ENCODE measurements around the gene LTO1.
A peak's percentile ranks its signal among the peaks of the same experiment; 100 is the strongest.

Gene LTO1

GRCh38 chr11:69707176-69707575 is 32.0 kb upstream of the LTO1 start:
- no peak overlapping the region for H3K4me3 ChIP-seq (ENCODE audit: low read depth, low read length)
- H3K4me1 ChIP-seq (ENCODE audit: control insufficient read depth, insufficient read depth, low read length): peaks cover 4% of the 10 kb centered on the region
- H3K9ac ChIP-seq (ENCODE audit: low read depth, low read length): no peak overlapping the region
- H3K27me3 ChIP-seq (ENCODE audit: control insufficient read depth, insufficient read depth, low read length): peaks cover 28% of the 10 kb centered on the region
- H3K9me3 ChIP-seq (ENCODE audit: control insufficient read depth, insufficient read depth, low read length): no peaks in the 10 kb centered on the region
- no peaks in the 10 kb centered on the region for H3K36me3 ChIP-seq (ENCODE audit: control insufficient read depth, insufficient read depth, low read length)

- peak overlapping the region; percentile 49 for H3K4me3 ChIP-seq (ENCODE audit: low read depth, low read length)
- H3K36me3 ChIP-seq (ENCODE audit: control insufficient read depth, insufficient read depth, low read length): no peaks in the 10 kb centered on the region
- no peaks in the 10 kb centered on the region for H3K9me3 ChIP-seq (ENCODE audit: control insufficient read depth, insufficient read depth, low read length)
- H3K9ac ChIP-seq (ENCODE audit: low read depth, low read length): no peak overlapping the region
- H3K4me1 ChIP-seq (ENCODE audit: control insufficient read depth, insufficient read depth, low read length): peaks cover 8% of the 10 kb centered on the region
- peaks cover 28% of the 10 kb centered on the region for H3K27me3 ChIP-seq (ENCODE audit: control insufficient read depth, insufficient read depth, low read length)
These were observed 31.0 kb upstream of the LTO1 start for GRCh38 chr11:69705901-69706787.

- Histone ChIP-seq H3K4me1 (ENCODE audit: control insufficient read depth, insufficient read depth, low read length) (peaks cover 14% of the 10 kb centered on the region), H3K27me3 (ENCODE audit: control insufficient read depth, insufficient read depth, low read length) (peaks cover 28% of the 10 kb centered on the region), H3K9me3 (ENCODE audit: control insufficient read depth, insufficient read depth, low read length) (no peaks in the 10 kb centered on the region), H3K36me3 (ENCODE audit: control insufficient read depth, insufficient read depth, low read length) (no peaks in the 10 kb centered on the region), H3K4me3 (ENCODE audit: low read depth, low read length) (peak overlapping the region; percentile 49), H3K9ac (ENCODE audit: low read depth, low read length) (no peak overlapping the region)
These were observed 30.2 kb upstream of the LTO1 start for GRCh38 chr11:69705351-69705811.

GRCh38 chr11:69704508-69705253 is 29.5 kb upstream of the LTO1 start:
- H3K4me1 ChIP-seq (ENCODE audit: control insufficient read depth, insufficient read depth, low read length): peaks cover 17% of the 10 kb centered on the region
- H3K9me3 ChIP-seq (ENCODE audit: control insufficient read depth, insufficient read depth, low read length): no peaks in the 10 kb centered on the region
- peaks cover 28% of the 10 kb centered on the region for H3K27me3 ChIP-seq (ENCODE audit: control insufficient read depth, insufficient read depth, low read length)
- H3K4me3 ChIP-seq (ENCODE audit: low read depth, low read length): peak overlapping the region; percentile 55
- no peaks in the 10 kb centered on the region for H3K36me3 ChIP-seq (ENCODE audit: control insufficient read depth, insufficient read depth, low read length)
- no peak overlapping the region for H3K9ac ChIP-seq (ENCODE audit: low read depth, low read length)

- Histone ChIP-seq H3K9me3 (ENCODE audit: control insufficient read depth, insufficient read depth, low read length) (no peaks in the 10 kb centered on the region), H3K36me3 (ENCODE audit: control insufficient read depth, insufficient read depth, low read length) (peaks cover 3% of the 10 kb centered on the region), H3K4me1 (ENCODE audit: control insufficient read depth, insufficient read depth, low read length) (peaks cover 17% of the 10 kb centered on the region), H3K4me3 (ENCODE audit: low read depth, low read length) (peak within 1 kb of the TSS; percentile 71), H3K27me3 (ENCODE audit: control insufficient read depth, insufficient read depth, low read length) (peaks cover 28% of the 10 kb centered on the region), H3K9ac (ENCODE audit: low read depth, low read length) (no peak within 1 kb of the TSS)
These were observed 28.8 kb upstream of the LTO1 start, which contains the start of gene FGF19 for GRCh38 chr11:69703768-69704507. Gene FGF19, minus strand, starts transcription at chr11:69704022. Its CDS starts 146 bp downstream, at chr11:69703876.

- H3K9me3 ChIP-seq (ENCODE audit: control insufficient read depth, insufficient read depth, low read length): no peaks in the 10 kb centered on the region
- peaks cover 4% of the 10 kb centered on the region for H3K36me3 ChIP-seq (ENCODE audit: control insufficient read depth, insufficient read depth, low read length)
- H3K9ac ChIP-seq (ENCODE audit: low read depth, low read length): no peak overlapping the region
- peaks cover 17% of the 10 kb centered on the region for H3K4me1 ChIP-seq (ENCODE audit: control insufficient read depth, insufficient read depth, low read length)
- H3K4me3 ChIP-seq (ENCODE audit: low read depth, low read length): peak overlapping the region; percentile 71
- H3K27me3 ChIP-seq (ENCODE audit: control insufficient read depth, insufficient read depth, low read length): peaks cover 28% of the 10 kb centered on the region
These were observed 28.3 kb upstream of the LTO1 start for GRCh38 chr11:69703453-69703767.

- Histone ChIP-seq H3K4me3 (ENCODE audit: low read depth, low read length) (peak overlapping the region; percentile 71), H3K9ac (ENCODE audit: low read depth, low read length) (peak overlapping the region; percentile 12), H3K36me3 (ENCODE audit: control insufficient read depth, insufficient read depth, low read length) (peaks cover 4% of the 10 kb centered on the region), H3K9me3 (ENCODE audit: control insufficient read depth, insufficient read depth, low read length) (no peaks in the 10 kb centered on the region), H3K27me3 (ENCODE audit: control insufficient read depth, insufficient read depth, low read length) (peaks cover 28% of the 10 kb centered on the region), H3K4me1 (ENCODE audit: control insufficient read depth, insufficient read depth, low read length) (peaks cover 17% of the 10 kb centered on the region)
These were observed 27.8 kb upstream of the LTO1 start for GRCh38 chr11:69702769-69703452.

- peak overlapping the region; percentile 71 for H3K4me3 ChIP-seq (ENCODE audit: low read depth, low read length)
- H3K9me3 ChIP-seq (ENCODE audit: control insufficient read depth, insufficient read depth, low read length): no peaks in the 10 kb centered on the region
- peaks cover 4% of the 10 kb centered on the region for H3K36me3 ChIP-seq (ENCODE audit: control insufficient read depth, insufficient read depth, low read length)
- H3K4me1 ChIP-seq (ENCODE audit: control insufficient read depth, insufficient read depth, low read length): peaks cover 17% of the 10 kb centered on the region
- H3K9ac ChIP-seq (ENCODE audit: low read depth, low read length): peak overlapping the region; percentile 12
- peaks cover 28% of the 10 kb centered on the region for H3K27me3 ChIP-seq (ENCODE audit: control insufficient read depth, insufficient read depth, low read length)
These were observed 27.1 kb upstream of the LTO1 start for GRCh38 chr11:69702239-69702691.

GRCh38 chr11:69700278-69701140 is 25.4 kb upstream of the LTO1 start:
- peaks cover 13% of the 10 kb centered on the region for H3K27me3 ChIP-seq (ENCODE audit: control insufficient read depth, insufficient read depth, low read length)
- no peak overlapping the region for H3K9ac ChIP-seq (ENCODE audit: low read depth, low read length)
- no peaks in the 10 kb centered on the region for H3K9me3 ChIP-seq (ENCODE audit: control insufficient read depth, insufficient read depth, low read length)
- peaks cover 4% of the 10 kb centered on the region for H3K36me3 ChIP-seq (ENCODE audit: control insufficient read depth, insufficient read depth, low read length)
- H3K4me3 ChIP-seq (ENCODE audit: low read depth, low read length): peak overlapping the region; percentile 31
- peaks cover 17% of the 10 kb centered on the region for H3K4me1 ChIP-seq (ENCODE audit: control insufficient read depth, insufficient read depth, low read length)

GRCh38 chr11:69699213-69699612 is 24.1 kb upstream of the LTO1 start:
- no peak overlapping the region for H3K9ac ChIP-seq (ENCODE audit: low read depth, low read length)
- peaks cover 13% of the 10 kb centered on the region for H3K4me1 ChIP-seq (ENCODE audit: control insufficient read depth, insufficient read depth, low read length)
- peaks cover 5% of the 10 kb centered on the region for H3K27me3 ChIP-seq (ENCODE audit: control insufficient read depth, insufficient read depth, low read length)
- H3K4me3 ChIP-seq (ENCODE audit: low read depth, low read length): no peak overlapping the region
- peaks cover 4% of the 10 kb centered on the region for H3K36me3 ChIP-seq (ENCODE audit: control insufficient read depth, insufficient read depth, low read length)
- no peaks in the 10 kb centered on the region for H3K9me3 ChIP-seq (ENCODE audit: control insufficient read depth, insufficient read depth, low read length)

Data from iPS-15b (cell line).